Neural progenitor cell (in vitro differentiated cells): ENCODE measurements around the gene ZDHHC11.
"Not testable (repeated sequence)": the region's sequence is repeated elsewhere in the genome, so short reads cannot be mapped to it uniquely, and the experiment has no call there.

ENCODE experiments used
- EZH2 ChIP-seq: fragments of 200-600 bp; sonication (generic); IDR thresholded peaks from 2 replicates; pipeline ENCODE4 v1.6.1; 2017; ENCODE audit warnings: antibody characterized with exemption, mild to moderate bottlenecking, moderate library complexity
- EZH2phosphoT487 ChIP-seq: fragments of 200-600 bp; sonication (generic); IDR thresholded peaks from 2 replicates; pipeline ENCODE4 v1.6.1; 2017; ENCODE audit warnings: antibody characterized with exemption
- TF ChIP-seq, protein P1 (sequence below): fragments of 200-600 bp; sonication (generic); IDR thresholded peaks from 2 replicates; pipeline ENCODE4 v1.5.1; 2017; ENCODE audit warnings: antibody characterized with exemption, mild to moderate bottlenecking

DNA sequence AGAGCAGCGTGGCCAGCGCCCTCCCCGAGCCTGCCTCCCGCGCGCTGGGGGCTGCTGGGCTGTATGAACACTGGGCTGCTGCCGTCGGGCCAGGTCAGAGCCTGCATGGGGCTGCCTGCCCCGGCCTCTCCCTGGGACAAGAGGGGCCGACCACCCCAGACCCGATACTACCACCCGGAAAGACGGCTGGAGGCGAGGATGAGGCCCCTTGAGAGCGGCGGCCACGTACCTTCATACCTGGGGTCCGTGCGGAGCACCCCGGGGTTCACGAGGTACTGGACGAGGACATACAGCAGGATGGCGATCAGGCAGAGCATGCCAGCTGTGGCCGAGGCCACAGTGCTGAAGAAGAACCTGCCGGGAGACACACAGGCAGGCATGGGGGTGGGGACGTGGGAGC lies 7.4 kb downstream of the ZDHHC11 start:
- TF ChIP-seq, protein P1, sequence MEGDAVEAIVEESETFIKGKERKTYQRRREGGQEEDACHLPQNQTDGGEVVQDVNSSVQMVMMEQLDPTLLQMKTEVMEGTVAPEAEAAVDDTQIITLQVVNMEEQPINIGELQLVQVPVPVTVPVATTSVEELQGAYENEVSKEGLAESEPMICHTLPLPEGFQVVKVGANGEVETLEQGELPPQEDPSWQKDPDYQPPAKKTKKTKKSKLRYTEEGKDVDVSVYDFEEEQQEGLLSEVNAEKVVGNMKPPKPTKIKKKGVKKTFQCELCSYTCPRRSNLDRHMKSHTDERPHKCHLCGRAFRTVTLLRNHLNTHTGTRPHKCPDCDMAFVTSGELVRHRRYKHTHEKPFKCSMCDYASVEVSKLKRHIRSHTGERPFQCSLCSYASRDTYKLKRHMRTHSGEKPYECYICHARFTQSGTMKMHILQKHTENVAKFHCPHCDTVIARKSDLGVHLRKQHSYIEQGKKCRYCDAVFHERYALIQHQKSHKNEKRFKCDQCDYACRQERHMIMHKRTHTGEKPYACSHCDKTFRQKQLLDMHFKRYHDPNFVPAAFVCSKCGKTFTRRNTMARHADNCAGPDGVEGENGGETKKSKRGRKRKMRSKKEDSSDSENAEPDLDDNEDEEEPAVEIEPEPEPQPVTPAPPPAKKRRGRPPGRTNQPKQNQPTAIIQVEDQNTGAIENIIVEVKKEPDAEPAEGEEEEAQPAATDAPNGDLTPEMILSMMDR: not testable (repeated sequence)
- not testable (repeated sequence) for TF ChIP-seq EZH2, EZH2phosphoT487
